ENCODE data around the gene CHRM4.

CHRM4 gene

GRCh38 chr11:46391578-46392420 is at the start of gene CHRM4:
Gene CHRM4, minus strand, starts transcription at chr11:46391776. Its CDS starts 5,219 bp downstream, at chr11:46386557.
- no peak for FAIRE-seq

- FAIRE-seq = no peak
These were observed 46.6 kb upstream of the CHRM4 start for GRCh38 chr11:46438211-46438610.

GRCh38 chr11:46437122-46437689 is 45.6 kb upstream of the CHRM4 start:
- FAIRE-seq = no peak

GRCh38 chr11:46436113-46436512 is 44.5 kb upstream of the CHRM4 start:
- no peak for FAIRE-seq

- FAIRE-seq = no peak
These were observed 44.1 kb upstream of the CHRM4 start for GRCh38 chr11:46435679-46436078.

GRCh38 chr11:46431211-46431610 is 39.6 kb upstream of the CHRM4 start:
- FAIRE-seq = no peak

- FAIRE-seq = no peak
These were observed 38.1 kb upstream of the CHRM4 start for GRCh38 chr11:46429717-46430116.

GRCh38 chr11:46427364-46427763 is 35.8 kb upstream of the CHRM4 start:
- FAIRE-seq = no peak

- FAIRE-seq = no peak
These were observed 34.8 kb upstream of the CHRM4 start for GRCh38 chr11:46426233-46426991.

GRCh38 chr11:46422588-46422987 is 31.0 kb upstream of the CHRM4 start:
- FAIRE-seq = no peak

- FAIRE-seq = no peak
These were observed 29.8 kb upstream of the CHRM4 start for GRCh38 chr11:46421257-46421880.

- no peak for FAIRE-seq
These were observed 28.9 kb upstream of the CHRM4 start for GRCh38 chr11:46420513-46420912.

- no peak for FAIRE-seq
These were observed 27.2 kb upstream of the CHRM4 start for GRCh38 chr11:46418751-46419150.

- no peak for FAIRE-seq
These were observed 26.1 kb upstream of the CHRM4 start for GRCh38 chr11:46417711-46418110.

- no peak for FAIRE-seq
These were observed 23.3 kb upstream of the CHRM4 start for GRCh38 chr11:46414879-46415278.

GRCh38 chr11:46414466-46414796 is 22.9 kb upstream of the CHRM4 start:
- FAIRE-seq = no peak

GRCh38 chr11:46413760-46414465 is 22.3 kb upstream of the CHRM4 start:
- no peak for FAIRE-seq

GRCh38 chr11:46410021-46410420 is 18.4 kb upstream of the CHRM4 start:
- FAIRE-seq = no peak

GRCh38 chr11:46408407-46408986 is 16.9 kb upstream of the CHRM4 start:
- FAIRE-seq = no peak

GRCh38 chr11:46407635-46408034 is 16.1 kb upstream of the CHRM4 start:
- FAIRE-seq = no peak

- FAIRE-seq = no peak
These were observed 13.0 kb upstream of the CHRM4 start for GRCh38 chr11:46404476-46405017.
